Astrocyte (in vitro differentiated cells and primary cell): ENCODE results near the gene OSM. TPM values are rescaled to one million over a fixed set of nuclear protein-coding genes. Genes with fewer than 3 reads are reported as not detected.

Experiments used
- DNase-seq: peaks from one replicate; pipeline ENCODE4 v3.0.0-alpha.2; 2010; ENCODE audit warnings: low read depth
- FAIRE-seq: peaks from 2 replicates; lab custom pipeline; 2011; peaks lifted over from hg19 to GRCh38; lab: Jason Lieb, UNC
- H2AFZ ChIP-seq: 2 replicates; pipeline ENCODE4 v1.6.0; 2012; ENCODE audit warnings: low read depth, low read length, inconsistent platforms
- H3K27ac ChIP-seq: 2 replicates; pipeline ENCODE4 v1.5.1; 2011; ENCODE audit warnings: low read depth, low read length, inconsistent platforms
- H3K27me3 ChIP-seq: 2 replicates; pipeline ENCODE4 v1.6.0; 2011; ENCODE audit warnings: low read length, inconsistent platforms; ENCODE audit not compliant: insufficient read depth
- H3K36me3 ChIP-seq: 2 replicates; pipeline ENCODE4 v1.5.1; 2011; ENCODE audit warnings: low read length, inconsistent platforms; ENCODE audit not compliant: insufficient read depth
- H3K4me1 ChIP-seq: 2 replicates; pipeline ENCODE4 v1.5.1; 2011; ENCODE audit warnings: low read length, inconsistent platforms; ENCODE audit not compliant: insufficient read depth
- H3K4me2 ChIP-seq: 2 replicates; pipeline ENCODE4 v1.6.0; 2012; ENCODE audit warnings: low read length, inconsistent platforms
- H3K4me3 ChIP-seq: 2 replicates; pipeline ENCODE4 v1.5.1; 2011; ENCODE audit warnings: low read depth, mild to moderate bottlenecking, low read length, inconsistent platforms; ENCODE audit not compliant: insufficient read depth
- H3K79me2 ChIP-seq: 2 replicates; pipeline ENCODE4 v1.6.0; 2012; ENCODE audit warnings: mild to moderate bottlenecking, low read length, inconsistent platforms; ENCODE audit not compliant: insufficient read depth
- H3K9ac ChIP-seq: 2 replicates; pipeline ENCODE4 v1.6.0; 2012; ENCODE audit warnings: mild to moderate bottlenecking, low read length, inconsistent platforms
- H3K9me3 ChIP-seq: 2 replicates; pipeline ENCODE4 v1.5.1; 2012; ENCODE audit warnings: low read depth, mild to moderate bottlenecking, low read length, inconsistent platforms; ENCODE audit not compliant: insufficient read depth
- H4K20me1 ChIP-seq: 2 replicates; pipeline ENCODE4 v1.6.0; 2012; ENCODE audit warnings: low read length, inconsistent platforms; ENCODE audit not compliant: insufficient read depth
- H3K27ac Mint-ChIP-seq: one replicate; pipeline ENCODE4 v1.8.0; 2021; ENCODE audit warnings: mild to moderate bottlenecking, mixed read lengths; ENCODE audit not compliant: unreplicated experiment
- H3K27me3 Mint-ChIP-seq: one replicate; pipeline ENCODE4 v1.8.0; 2021; ENCODE audit warnings: low read depth, mixed read lengths; ENCODE audit not compliant: unreplicated experiment
- H3K36me3 Mint-ChIP-seq: one replicate; pipeline ENCODE4 v1.8.0; 2021; ENCODE audit warnings: low read depth, mixed read lengths; ENCODE audit not compliant: unreplicated experiment
- H3K4me1 Mint-ChIP-seq: one replicate; pipeline ENCODE4 v1.8.0; 2021; ENCODE audit warnings: low read depth, mixed read lengths; ENCODE audit not compliant: unreplicated experiment
- H3K4me3 Mint-ChIP-seq: one replicate; pipeline ENCODE4 v1.8.0; 2021; ENCODE audit warnings: mild to moderate bottlenecking, moderate library complexity, mixed read lengths; ENCODE audit not compliant: unreplicated experiment
- H3K9me3 Mint-ChIP-seq: one replicate; pipeline ENCODE4 v1.8.0; 2021; ENCODE audit warnings: mild to moderate bottlenecking, mixed read lengths; ENCODE audit not compliant: unreplicated experiment
- EZH2 ChIP-seq: IDR thresholded peaks from 2 replicates; pipeline ENCODE4 v1.6.1; 2012; ENCODE audit warnings: mild to moderate bottlenecking, low read length, inconsistent platforms; ENCODE audit not compliant: insufficient read depth
- total RNA-seq: library from RNA; stranded (reverse); gene quantifications from 2 replicates; pipeline ENCODE4 v1.2.1, GENCODE V29; 2021
- TF ChIP-seq, protein P1 (sequence below): IDR thresholded peaks from 2 replicates; pipeline ENCODE4 v1.5.1; 2011; ENCODE audit warnings: low read depth, mild to moderate bottlenecking, inconsistent platforms, low read length, moderate library complexity; ENCODE audit not compliant: insufficient read depth

The OSM gene
- total RNA-seq, 1 donor from 2014 or later: not detected

DNA sequence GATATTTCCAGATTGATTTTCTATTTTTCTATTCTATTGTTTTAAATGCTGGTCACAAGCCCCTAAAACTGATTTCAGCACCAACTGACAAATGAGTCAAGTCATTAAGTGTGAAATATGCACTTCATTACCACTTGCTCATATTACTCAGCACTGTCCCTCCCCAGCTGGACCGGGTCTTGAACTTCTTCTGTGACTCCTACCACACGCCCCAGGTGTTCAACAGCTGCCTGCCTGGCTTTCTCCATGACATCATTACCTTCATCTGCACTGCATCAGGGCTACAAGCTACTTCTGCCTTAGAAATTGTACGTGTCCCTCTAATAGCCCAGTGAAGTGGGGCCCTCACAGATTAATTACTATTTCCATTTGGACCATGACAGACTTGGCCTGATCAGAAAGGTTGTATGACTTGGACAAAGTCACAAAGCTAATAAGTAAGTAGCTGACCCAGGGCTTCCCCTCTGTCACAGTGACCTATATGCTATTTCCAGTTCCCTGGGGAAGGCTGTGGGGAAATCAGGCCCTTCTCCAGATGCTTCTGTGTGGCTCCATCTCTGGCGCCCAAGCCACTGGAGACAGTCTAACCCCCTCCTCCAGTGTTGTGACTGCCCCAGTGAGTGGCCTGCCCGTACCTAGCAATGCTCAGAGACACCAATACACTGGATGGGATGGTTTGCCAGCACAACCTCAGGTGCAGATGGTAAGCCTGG lies 42.0 kb upstream of the OSM start:
- peaks cover 53% of the 10 kb centered on the region for H3K4me1 Mint-ChIP-seq
- peaks cover 95% of the 10 kb centered on the region for H3K79me2 ChIP-seq
- H3K27ac Mint-ChIP-seq: no peak overlapping the region

DNA sequence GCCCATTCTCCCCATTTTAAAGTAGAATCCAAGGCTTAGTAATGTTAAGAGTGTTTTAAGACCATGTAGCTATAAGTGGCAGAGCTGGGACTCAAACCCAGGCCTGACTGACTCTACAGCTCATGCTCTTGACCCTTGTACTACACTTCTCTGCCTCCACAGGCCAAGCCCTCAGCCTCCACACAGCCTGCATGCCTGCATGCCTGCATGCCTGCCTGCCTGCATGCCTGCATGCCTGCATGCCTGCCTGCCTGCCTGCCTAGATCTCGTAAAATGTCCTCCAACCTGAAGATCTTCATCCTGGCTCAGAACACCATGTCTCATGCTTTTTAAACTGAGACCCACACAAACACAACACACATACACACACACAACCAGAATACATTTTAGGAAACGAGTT lies 41.4 kb upstream of the OSM start:
- FAIRE-seq (no peak), DNase-seq (no peak)
- Mint-ChIP-seq H3K27me3 (no peaks in the 10 kb centered on the region), H3K9me3 (peaks cover 2% of the 10 kb centered on the region), H3K27ac (peak overlapping the region; percentile 43), H3K36me3 (peaks cover 11% of the 10 kb centered on the region), H3K4me1 (peaks cover 52% of the 10 kb centered on the region), H3K4me3 (no peak overlapping the region)
- Histone ChIP-seq H3K27ac (no peak overlapping the region), H3K4me1 (peaks cover 46% of the 10 kb centered on the region), H2AFZ (no peak overlapping the region), H4K20me1 (peaks cover 100% of the 10 kb centered on the region), H3K9me3 (no peaks in the 10 kb centered on the region), H3K36me3 (peaks cover 4% of the 10 kb centered on the region), H3K4me3 (no peak overlapping the region), H3K79me2 (peaks cover 97% of the 10 kb centered on the region), H3K4me2 (no peak overlapping the region), H3K27me3 (no peaks in the 10 kb centered on the region), H3K9ac (no peak overlapping the region)
- TF ChIP-seq, protein P1, sequence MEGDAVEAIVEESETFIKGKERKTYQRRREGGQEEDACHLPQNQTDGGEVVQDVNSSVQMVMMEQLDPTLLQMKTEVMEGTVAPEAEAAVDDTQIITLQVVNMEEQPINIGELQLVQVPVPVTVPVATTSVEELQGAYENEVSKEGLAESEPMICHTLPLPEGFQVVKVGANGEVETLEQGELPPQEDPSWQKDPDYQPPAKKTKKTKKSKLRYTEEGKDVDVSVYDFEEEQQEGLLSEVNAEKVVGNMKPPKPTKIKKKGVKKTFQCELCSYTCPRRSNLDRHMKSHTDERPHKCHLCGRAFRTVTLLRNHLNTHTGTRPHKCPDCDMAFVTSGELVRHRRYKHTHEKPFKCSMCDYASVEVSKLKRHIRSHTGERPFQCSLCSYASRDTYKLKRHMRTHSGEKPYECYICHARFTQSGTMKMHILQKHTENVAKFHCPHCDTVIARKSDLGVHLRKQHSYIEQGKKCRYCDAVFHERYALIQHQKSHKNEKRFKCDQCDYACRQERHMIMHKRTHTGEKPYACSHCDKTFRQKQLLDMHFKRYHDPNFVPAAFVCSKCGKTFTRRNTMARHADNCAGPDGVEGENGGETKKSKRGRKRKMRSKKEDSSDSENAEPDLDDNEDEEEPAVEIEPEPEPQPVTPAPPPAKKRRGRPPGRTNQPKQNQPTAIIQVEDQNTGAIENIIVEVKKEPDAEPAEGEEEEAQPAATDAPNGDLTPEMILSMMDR: no peak
- no peak for TF ChIP-seq EZH2

More for the DNA sequence above, 42.0 kb upstream of the OSM start:
- H3K4me1 ChIP-seq: peaks cover 46% of the 10 kb centered on the region
- peaks cover 4% of the 10 kb centered on the region for H3K36me3 ChIP-seq
- H3K4me3 ChIP-seq: no peak overlapping the region
- Mint-ChIP-seq H3K36me3 (peaks cover 6% of the 10 kb centered on the region), H3K4me3 (no peak overlapping the region), H3K9me3 (peaks cover 2% of the 10 kb centered on the region), H3K27me3 (no peaks in the 10 kb centered on the region)
- FAIRE-seq (no peak), DNase-seq (peak; percentile 78)
- H3K4me2 ChIP-seq: no peak overlapping the region
- no peaks in the 10 kb centered on the region for H3K27me3 ChIP-seq
- TF ChIP-seq EZH2: no peak
- TF ChIP-seq, protein P1: no peak
- peaks cover 97% of the 10 kb centered on the region for H4K20me1 ChIP-seq
- no peak overlapping the region for H2AFZ ChIP-seq
- no peaks in the 10 kb centered on the region for H3K9me3 ChIP-seq
- no peak overlapping the region for H3K27ac ChIP-seq
- no peak overlapping the region for H3K9ac ChIP-seq

DNA sequence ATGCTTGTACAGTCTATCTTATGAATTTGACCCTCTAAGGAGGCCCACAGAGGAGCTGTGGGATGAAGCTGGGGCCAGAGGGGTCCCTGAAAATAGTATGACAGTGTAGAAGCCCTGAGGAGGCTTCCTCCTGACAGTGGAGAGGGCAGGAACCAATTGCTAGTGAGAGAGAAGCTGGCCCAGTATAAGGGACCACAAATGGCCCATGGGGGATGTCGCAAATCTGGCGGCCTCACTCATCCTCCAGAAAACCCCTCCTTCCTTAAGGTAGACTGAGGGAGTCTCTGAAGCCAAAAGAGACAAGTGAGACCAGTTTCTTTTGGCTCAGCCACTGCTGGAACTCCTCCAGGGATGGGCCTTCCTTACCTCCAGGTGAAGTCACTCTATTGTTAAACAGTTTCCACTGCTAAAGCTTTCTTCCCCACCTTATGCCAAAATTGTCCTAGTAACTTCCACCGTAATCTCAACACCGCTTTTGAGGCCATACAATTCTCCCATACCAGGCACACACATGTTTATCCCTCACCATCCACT lies 40.5 kb upstream of the OSM start:
- Mint-ChIP-seq H3K9me3 (peaks cover 2% of the 10 kb centered on the region), H3K36me3 (peaks cover 18% of the 10 kb centered on the region), H3K27ac (peak overlapping the region; percentile 27), H3K4me3 (no peak overlapping the region), H3K27me3 (no peaks in the 10 kb centered on the region), H3K4me1 (peaks cover 53% of the 10 kb centered on the region)
- Histone ChIP-seq H3K36me3 (peaks cover 4% of the 10 kb centered on the region), H3K4me3 (no peak overlapping the region), H3K4me1 (peaks cover 45% of the 10 kb centered on the region), H3K9ac (no peak overlapping the region), H3K27ac (no peak overlapping the region), H3K79me2 (peaks cover 91% of the 10 kb centered on the region), H4K20me1 (peaks cover 98% of the 10 kb centered on the region), H3K4me2 (no peak overlapping the region), H3K9me3 (no peaks in the 10 kb centered on the region), H3K27me3 (no peaks in the 10 kb centered on the region), H2AFZ (no peak overlapping the region)
- DNase-seq: no peak
- no peak for FAIRE-seq
- TF ChIP-seq, protein P1: no peak
- TF ChIP-seq EZH2: no peak
